Psoas muscle (tissue), 8 donors: ENCODE measurements around the gene BMPR1B. TPM values are rescaled to one million over a fixed set of nuclear protein-coding genes. Genes with fewer than 3 reads are reported as not detected.

ENCODE experiments used
- ATAC-seq, 4 donors: fragments of 200-7000 bp; cut with Tn5 transposase; one replicate each; pipeline ENCODE4 v1.9.1; 2020; ENCODE audit warnings: moderate library complexity in 3 of 4, mild to moderate bottlenecking in 2 of 4
- DNase-seq, 2 donors: peaks; one replicate each; pipeline ENCODE4 v3.0.0-alpha.2; 2020
- H3K27ac ChIP-seq: fragments of 200-600 bp; one replicate; pipeline ENCODE4 v1.8.0; 2022
- H3K27me3 ChIP-seq, 3 donors: fragments of 200-600 bp in 1 of 3; one replicate each; pipeline versions ENCODE4 v1.6.1 to v1.8.0; 2013 to 2022; ENCODE audit warnings: low read length in 2 of 3, mild to moderate bottlenecking in 2 of 3, moderate library complexity in 1 of 3; ENCODE audit not compliant: insufficient read depth in 3 of 3
- H3K36me3 ChIP-seq, 2 donors: fragments of 200-600 bp in 1 of 2; one replicate each; pipeline versions ENCODE4 v1.6.1 to v1.8.0; 2013 to 2022; ENCODE audit warnings: low read depth in 1 of 2, mild to moderate bottlenecking in 1 of 2, moderate library complexity in 1 of 2; ENCODE audit not compliant: insufficient read depth in 1 of 2
- H3K4me1 ChIP-seq: fragments of 200-600 bp; one replicate; pipeline ENCODE4 v1.8.0; 2022
- H3K4me3 ChIP-seq: fragments of 200-600 bp; one replicate; pipeline ENCODE4 v1.8.0; 2022; ENCODE audit warnings: mild to moderate bottlenecking
- H3K9me3 ChIP-seq: fragments of 200-600 bp; one replicate; pipeline ENCODE4 v1.8.0; 2022
- CTCF ChIP-seq: fragments of 200-600 bp; IDR thresholded peaks from one replicate; pipeline ENCODE4 v1.8.0; 2022; ENCODE audit warnings: antibody characterized with exemption
- WGBS, 3 donors: extraction: QIAGEN DNeasy Blood & Tissue Kit; methylation state at CpG; one replicate each; pipeline versions ENCODE4 v1.1.6 to v1.1.7; 2013; 5-methylcytosine and 5-hydroxymethylcytosine counted together
- intact Hi-C, 2 donors: fragments of 100-400 bp; cut with DNase I; formaldehyde crosslinking; loops; one replicate each; pipeline versions ENCODE4 v1.11.0 to v1.14.2; 2022
- polyA plus RNA-seq, 3 donors: library from polyadenylated mRNA; stranded (reverse); fragments of 200-250 nt; gene quantifications; one replicate each; pipeline ENCODE4 v1.2.3, GENCODE V29; 2013
- total RNA-seq, 4 donors: library from RNA; stranded (reverse); fragmentation: NEBNext Ultra II Directional in 2 of 4; extraction: Animal tissue kit (Norgen Biotek cat#: 25700) in 2 of 4; gene quantifications; one replicate each; pipeline versions ENCODE4 v1.2.1 to v1.2.4, GENCODE V29; 2021 to 2023
- donor health status: healthy with polysubstance abuse.
- donor health status: DM: no; HTN: no; CAD: no; lungs with moderate emphysema.
- donor health status: Bipolar disorder and iron deficiency.
- donor health status: healthy.
- donor health status: DM: yes; HTN: yes; CAD: no.
- donor health status: DM: no; HTN: no; CAD: no.
- donor health status: DM: no; HTN: no; CAD: no.
- donor health status: DM: yes; HTN: yes; CAD: no.

The BMPR1B gene
- total and polyA plus RNA-seq, 7 donors, result 0.26 to 13.0 (median 1.0) TPM

DNA sequence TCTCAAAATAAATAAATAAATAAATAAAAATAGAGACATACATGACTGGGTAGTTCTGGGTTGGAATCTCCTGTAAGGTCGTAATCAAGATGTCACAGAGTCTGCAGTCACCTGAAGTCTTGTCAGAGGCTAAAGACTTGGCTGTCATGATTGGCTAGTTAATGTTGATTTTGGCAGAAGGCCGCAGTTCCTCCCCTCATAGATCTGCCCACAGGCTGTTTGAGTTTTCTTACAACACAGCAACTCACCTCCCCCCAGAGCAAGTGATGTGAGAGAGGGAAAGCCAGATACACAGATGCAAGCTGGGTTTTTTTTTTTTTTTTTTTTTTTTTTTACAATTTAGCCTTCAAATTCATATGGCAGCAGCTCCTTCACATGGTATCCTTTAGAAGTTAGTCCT lies 36.4 kb upstream of the BMPR1B start:
- no peaks in the 10 kb centered on the region for H3K27me3 ChIP-seq
- no peak overlapping the region for H3K27ac ChIP-seq
- H3K4me1 ChIP-seq, result no peaks in the 10 kb centered on the region
- intact Hi-C loops, result no loop called here
- H3K9me3 ChIP-seq, result no peaks in the 10 kb centered on the region
- ATAC-seq (no peak), DNase-seq (no peak)
- TF ChIP-seq CTCF, result no peak
- no peak overlapping the region for H3K4me3 ChIP-seq
- no peaks in the 10 kb centered on the region for H3K36me3 ChIP-seq
- WGBS, 3 donors, result 83 to 97% (median 92%) methylated on average over 2 of the region's 2 CpGs

DNA sequence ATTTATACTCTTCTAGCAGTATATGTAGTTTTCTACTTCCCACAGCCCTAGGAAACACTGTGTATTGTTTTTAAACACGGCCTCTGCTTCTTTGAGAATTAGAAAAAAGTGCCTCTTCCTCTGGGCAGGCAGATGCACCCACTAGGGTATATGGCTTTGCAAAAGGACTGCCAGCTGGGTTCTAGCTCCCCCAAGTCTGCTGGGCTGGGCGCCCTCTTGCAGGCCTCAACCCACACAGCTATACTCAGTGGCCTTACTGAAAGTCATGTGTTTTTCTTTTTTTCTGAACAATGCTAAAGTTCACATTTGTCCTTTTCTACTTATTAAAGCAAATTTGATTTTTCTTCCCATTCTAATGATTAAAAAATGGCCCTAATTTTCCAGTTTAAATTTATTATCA lies 35.5 kb upstream of the BMPR1B start:
- Histone ChIP-seq H3K27me3 (no peaks in the 10 kb centered on the region), H3K4me3 (no peak overlapping the region), H3K27ac (no peak overlapping the region), H3K9me3 (no peaks in the 10 kb centered on the region), H3K36me3 (no peaks in the 10 kb centered on the region), H3K4me1 (no peaks in the 10 kb centered on the region)
- TF ChIP-seq CTCF, result no peak
- no peak for DNase-seq
- WGBS, 3 donors, result 90 to 95% (median 94%) methylated on average over 2 of the region's 2 CpGs
- intact Hi-C loops, result no loop called here
- ATAC-seq, result no peak

- no peaks in the 10 kb centered on the region for H3K27me3 ChIP-seq
- ATAC-seq (no peak), DNase-seq (no peak)
- no peak for TF ChIP-seq CTCF
- WGBS, 3 donors, result 30 to 43% (median 40%) methylated on average over 2 of the region's 2 CpGs
- no peaks in the 10 kb centered on the region for H3K4me1 ChIP-seq
- no peaks in the 10 kb centered on the region for H3K36me3 ChIP-seq
- H3K27ac ChIP-seq, result no peak overlapping the region
- no peaks in the 10 kb centered on the region for H3K9me3 ChIP-seq
- intact Hi-C loops, result no loop called here
- no peak overlapping the region for H3K4me3 ChIP-seq
These were observed 35.0 kb upstream of the BMPR1B start for GRCh38 chr4:94722748-94723147.

DNA sequence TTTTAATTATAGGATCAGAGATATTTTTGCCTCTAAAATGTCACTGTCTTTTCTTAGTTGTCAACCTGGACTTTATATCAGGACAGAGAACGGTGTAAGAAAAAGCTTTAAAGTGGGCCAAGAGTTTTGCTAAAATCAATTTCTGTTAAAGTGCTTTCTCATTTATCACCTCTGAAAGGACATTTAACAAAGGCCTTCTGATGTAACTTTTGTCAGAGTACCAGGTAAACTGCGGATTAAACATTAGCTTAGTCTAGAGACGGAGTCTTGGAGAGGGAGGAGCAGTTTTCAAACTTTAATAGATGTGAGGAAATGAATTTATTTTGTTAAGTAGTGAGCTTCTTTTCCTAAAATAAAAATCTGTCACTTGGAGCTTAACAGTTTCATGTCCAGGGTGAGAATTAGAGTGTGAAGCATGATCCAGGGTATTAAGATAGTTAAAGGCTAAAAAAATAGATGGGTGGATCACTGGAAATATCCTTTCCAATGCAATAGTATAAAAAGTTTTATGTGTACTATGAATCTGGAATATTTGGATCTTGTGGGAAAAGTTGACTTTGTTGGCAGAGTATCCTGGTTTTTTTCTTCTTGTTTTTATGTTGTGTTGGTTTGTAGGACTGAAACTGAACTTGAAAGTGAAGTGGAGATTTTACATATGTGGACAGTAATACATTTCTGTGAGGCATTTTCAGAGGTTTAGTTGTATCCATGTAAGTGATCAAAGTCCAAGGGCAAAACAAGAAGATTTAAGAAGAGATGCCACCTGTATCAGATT lies 33.6 kb upstream of the BMPR1B start:
- no peak overlapping the region for H3K27ac ChIP-seq
- WGBS, 3 donors, result 76 to 83% (median 78%) methylated on average over 3 of the region's 3 CpGs
- TF ChIP-seq CTCF, result no peak
- no peaks in the 10 kb centered on the region for H3K36me3 ChIP-seq
- no peak for DNase-seq
- intact Hi-C loops, result no loop called here
- H3K27me3 ChIP-seq, result no peaks in the 10 kb centered on the region
- H3K4me1 ChIP-seq, result no peaks in the 10 kb centered on the region
- no peak overlapping the region for H3K4me3 ChIP-seq
- no peaks in the 10 kb centered on the region for H3K9me3 ChIP-seq
- no peak for ATAC-seq
